Measurements from ENCODE around the gene HSPB7.

- TF ChIP-seq CTCF (IDR thresholded peaks at IDR 0.05 in 8 of 11, conservative IDR thresholded peaks at IDR 0.05 in 3 of 11), result no peak
- no peak for TF ChIP-seq POLR2A (IDR thresholded peaks at IDR 0.05)
- no peak for TF ChIP-seq POLR2AphosphoS5 (IDR thresholded peaks at IDR 0.05)
Observed at GRCh38 chr1:15993666-15994065, 24.2 kb downstream of the HSPB7 start.

Measured in spleen (tissue), 7 donors.